G401.6 (cell line): ENCODE measurements around the gene ANGPTL3.
"Not testable (repeated sequence)": the region's sequence is repeated elsewhere in the genome, so short reads cannot be mapped to it uniquely, and the experiment has no call there.

Experiments used
- FAIRE-seq: peaks from 2 replicates; lab custom pipeline; 2012; peaks lifted over from hg19 to GRCh38; lab: Jason Lieb, UNC

ANGPTL3 gene, protein sequence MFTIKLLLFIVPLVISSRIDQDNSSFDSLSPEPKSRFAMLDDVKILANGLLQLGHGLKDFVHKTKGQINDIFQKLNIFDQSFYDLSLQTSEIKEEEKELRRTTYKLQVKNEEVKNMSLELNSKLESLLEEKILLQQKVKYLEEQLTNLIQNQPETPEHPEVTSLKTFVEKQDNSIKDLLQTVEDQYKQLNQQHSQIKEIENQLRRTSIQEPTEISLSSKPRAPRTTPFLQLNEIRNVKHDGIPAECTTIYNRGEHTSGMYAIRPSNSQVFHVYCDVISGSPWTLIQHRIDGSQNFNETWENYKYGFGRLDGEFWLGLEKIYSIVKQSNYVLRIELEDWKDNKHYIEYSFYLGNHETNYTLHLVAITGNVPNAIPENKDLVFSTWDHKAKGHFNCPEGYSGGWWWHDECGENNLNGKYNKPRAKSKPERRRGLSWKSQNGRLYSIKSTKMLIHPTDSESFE

DNA sequence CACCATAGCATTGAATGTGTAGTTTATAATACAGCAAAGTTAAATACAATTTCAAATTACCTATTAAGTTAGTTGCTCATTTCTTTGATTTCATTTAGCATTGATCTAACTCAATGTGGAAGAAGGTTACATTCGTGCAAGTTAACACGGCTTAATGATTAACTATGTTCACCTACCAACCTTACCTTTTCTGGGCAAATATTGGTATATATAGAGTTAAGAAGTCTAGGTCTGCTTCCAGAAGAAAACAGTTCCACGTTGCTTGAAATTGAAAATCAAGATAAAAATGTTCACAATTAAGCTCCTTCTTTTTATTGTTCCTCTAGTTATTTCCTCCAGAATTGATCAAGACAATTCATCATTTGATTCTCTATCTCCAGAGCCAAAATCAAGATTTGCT is at the start of gene ANGPTL3:
Gene ANGPTL3, plus strand, starts transcription at position 240 of the 400 bp plus-strand sequence. Its CDS starts 47 bp downstream, at position 287.
- no peak for FAIRE-seq

DNA sequence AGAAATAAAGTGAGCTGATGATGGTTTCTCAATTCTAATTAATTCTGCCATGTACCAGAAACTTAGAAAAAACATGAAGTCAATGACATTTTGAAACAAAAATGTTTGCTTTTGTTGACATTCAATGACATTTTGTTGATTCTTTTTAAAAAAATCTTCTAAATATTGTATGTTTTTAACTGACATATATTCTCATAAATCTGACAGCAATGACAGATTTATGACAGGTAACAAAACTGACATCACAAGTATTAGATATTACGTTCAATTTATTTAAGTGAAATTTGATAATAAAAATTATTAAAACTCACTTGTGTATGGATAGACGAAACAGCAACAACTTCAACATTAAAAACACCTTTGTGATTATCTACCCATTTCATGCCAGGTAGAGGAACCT is 36.0 kb upstream of the ANGPTL3 start:
- FAIRE-seq = peak; percentile 74

DNA sequence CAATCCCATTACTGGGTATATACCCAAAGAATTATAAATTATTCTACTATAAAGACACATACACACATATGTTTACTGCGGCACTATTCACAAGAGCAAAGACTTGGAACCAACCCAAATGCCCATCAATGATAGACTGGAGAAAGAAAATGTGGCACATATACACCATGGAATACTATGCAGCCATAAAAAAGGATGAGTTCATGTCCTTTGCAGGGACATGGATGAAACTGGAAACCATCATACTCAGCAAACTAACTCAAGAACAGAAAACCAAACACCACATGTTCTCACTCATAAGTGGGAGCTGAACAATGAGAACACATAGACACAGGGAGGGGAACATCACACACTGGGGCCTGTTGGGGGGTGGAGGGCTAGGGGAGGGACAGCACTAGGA is 30.1 kb upstream of the ANGPTL3 start:
- not testable (repeated sequence) for FAIRE-seq

DNA sequence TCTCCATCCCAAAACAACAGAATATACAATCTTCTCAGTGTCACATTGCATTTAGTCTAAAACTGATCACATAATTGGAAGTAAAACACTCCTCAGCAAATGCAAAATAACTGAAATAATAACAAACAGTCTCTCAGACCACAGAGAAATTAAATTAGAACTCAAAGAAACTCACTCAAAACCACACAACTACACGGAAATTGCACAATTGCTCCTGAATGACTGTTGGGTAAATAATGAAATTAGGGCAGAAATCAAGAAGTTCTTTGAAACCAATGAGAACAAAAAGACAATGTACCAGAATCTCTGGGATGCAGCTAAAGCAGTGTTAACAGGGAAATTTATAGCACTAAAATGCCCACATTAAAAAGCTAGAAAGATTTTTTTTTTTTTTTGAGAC is 29.4 kb upstream of the ANGPTL3 start:
- FAIRE-seq = not testable (repeated sequence)

DNA sequence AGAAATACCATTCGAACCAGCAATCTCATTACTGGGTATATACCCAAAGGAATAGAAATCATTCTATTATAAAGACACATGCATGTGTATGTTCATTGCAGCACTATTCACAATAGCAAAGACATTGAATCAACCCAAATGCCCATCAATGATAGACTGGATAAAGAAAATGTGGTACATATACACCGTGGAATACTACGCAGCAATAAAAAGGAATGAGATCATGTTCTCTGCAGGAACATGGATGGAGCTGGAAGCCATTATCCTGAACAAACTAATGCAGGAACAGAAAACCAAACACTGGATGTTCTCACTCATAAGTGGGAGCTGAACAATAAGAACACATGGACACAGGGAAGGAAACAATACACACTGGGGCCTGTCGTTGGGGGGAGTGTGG is 25.8 kb upstream of the ANGPTL3 start:
- not testable (repeated sequence) for FAIRE-seq

DNA sequence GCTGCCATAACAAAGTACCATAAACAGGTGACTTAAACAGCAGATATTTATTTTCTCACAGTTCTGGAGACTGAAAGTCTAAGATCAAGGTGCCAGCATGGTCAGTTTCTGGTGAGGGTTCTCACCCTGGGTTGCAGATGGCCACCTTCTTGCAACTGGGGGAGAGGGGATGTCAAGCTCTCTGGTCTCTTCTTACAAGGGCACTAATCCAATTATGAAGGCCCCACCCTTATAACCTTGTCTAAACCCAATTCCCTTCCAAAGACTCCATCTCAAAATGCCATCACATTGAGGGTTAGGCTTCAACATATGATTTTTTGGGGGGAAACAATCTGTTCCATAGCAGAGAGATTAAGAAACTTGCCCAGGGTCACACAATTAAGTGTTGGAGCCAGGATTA is 24.8 kb upstream of the ANGPTL3 start:
- no peak for FAIRE-seq

DNA sequence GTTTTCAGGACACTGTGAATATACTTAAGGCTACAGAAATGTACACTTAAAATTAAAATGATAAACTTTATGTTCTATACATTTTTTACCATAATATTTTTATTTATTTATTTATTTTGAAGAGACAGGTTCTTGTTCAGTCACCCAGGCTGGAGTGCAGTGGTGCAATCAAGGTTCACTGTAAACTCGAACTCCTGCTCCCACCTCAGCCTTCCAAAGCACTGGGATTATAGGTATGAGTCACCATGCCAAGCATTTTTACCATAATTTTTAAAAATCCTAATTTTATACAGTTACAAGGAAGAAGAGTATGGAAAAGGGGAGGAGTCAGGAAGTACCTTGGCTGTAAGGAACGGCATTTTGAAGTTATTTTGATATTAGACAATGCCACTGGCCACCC is 23.6 kb upstream of the ANGPTL3 start:
- FAIRE-seq = no peak

DNA sequence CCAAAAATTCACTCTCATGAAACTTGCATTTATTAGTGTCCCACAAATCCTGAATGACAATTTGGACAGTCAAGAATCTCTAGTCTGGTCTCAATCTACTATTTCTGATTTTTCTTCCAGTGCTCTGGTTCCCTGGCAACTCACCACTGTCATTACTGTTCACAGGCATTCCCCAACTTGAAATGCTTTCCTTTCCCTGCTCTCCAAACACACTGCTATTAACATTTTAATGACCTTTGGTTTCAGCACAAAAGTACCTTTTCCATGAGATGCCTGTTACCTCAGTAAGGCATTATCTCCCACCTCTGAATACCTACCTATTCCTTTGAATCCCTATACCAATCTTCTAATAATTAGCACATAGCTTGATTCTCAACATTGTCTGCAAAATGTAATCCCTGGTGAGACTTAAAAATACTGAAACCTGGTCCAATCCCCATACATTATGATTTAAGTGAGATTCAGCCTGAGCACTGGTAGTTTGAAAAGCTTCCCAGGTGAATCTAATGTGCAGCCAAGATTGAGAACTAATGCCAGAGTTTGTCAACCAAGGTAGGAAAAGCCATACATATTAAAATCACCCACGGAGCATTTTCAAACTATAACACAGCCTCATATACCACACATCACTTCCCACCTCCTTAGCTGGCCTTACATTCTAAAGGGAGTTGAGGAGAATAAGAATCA is 11.7 kb upstream of the ANGPTL3 start:
- no peak for FAIRE-seq

DNA sequence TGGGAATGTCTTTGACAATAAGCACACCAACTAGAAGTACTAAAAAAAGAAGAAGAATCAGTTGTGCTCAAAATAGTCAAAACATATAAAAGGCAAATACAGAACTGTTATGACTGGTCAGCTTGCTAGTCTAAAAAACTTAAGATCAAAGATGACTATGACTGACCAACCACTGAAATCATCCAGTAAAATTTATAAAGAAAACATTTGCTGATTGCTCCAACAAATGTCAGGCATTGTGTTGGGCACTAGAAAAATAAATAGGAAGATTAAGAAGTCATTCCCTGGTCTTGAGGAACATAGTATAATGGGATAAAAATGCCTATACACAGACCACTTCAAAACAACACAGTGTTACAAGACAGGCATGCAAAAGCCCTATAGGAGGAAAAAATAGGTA is 9.3 kb upstream of the ANGPTL3 start:
- FAIRE-seq = no peak

DNA sequence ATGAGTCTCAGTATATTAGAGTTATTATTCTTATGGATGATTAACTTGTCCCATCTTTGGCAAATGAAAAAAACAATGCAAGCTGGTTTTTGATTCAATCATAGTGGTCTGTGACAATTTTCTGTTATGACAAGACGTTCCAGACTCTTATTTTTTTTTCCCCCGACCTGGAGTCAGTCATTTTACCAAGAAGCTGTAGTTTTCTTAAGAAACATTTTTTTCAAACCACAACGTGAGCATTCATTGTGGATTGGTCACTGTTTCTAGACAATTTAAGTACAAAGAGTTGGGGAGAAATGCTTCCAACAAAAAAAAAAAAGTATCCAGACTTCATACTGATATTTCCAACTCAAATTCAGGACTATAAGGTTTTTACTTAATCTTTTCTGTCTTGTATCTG is 8.0 kb upstream of the ANGPTL3 start:
- FAIRE-seq = no peak

DNA sequence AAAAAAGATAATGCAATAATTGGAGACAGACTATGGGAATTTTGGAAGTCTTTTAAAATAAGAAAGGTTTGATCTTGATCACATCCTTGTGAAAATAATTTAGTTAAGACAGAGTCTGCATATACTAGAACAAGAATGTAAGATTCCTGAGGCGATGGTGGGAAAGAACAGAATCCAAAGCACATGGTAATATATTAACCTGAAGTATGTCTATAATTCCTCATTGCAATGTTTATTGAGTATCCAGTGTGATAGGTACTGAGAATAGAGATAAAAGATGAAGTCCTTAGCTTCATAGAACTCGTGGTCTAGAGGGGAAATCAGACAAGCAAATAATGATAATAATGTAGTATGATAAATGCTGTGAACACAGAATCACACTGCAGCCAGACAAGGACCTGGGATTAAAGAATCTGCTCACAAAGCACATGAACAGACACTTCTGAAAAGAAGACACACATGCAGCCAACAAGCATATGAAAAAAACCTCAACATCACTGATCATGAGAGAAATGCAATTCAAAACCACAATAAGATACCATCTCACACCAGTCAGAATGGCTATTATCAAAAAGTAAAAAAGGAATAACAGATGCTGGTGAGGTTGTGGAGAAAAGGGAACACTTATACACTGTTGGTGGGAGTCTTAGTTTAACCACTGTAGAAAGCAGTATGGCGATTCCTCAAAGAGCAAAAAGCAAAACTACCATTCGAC is 6.9 kb upstream of the ANGPTL3 start:
- no peak for FAIRE-seq

DNA sequence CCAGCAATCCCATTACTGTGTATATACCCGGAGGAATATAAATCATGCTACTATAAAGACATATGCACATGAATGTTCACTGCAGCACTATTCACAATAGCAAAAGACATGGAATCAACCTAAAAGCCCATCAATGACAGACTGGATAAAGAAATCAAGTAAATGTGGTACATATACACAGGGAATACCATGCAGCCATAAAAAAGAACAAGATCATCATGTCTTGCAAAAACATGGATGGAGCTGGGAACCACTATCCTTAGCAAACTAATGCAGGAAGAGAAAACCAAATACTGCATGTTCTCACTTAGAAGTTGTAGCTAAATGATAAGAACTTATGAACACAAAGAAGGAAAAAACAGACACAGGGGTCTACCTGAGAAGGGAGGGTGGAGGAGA is 6.4 kb upstream of the ANGPTL3 start:
- FAIRE-seq = no peak

DNA sequence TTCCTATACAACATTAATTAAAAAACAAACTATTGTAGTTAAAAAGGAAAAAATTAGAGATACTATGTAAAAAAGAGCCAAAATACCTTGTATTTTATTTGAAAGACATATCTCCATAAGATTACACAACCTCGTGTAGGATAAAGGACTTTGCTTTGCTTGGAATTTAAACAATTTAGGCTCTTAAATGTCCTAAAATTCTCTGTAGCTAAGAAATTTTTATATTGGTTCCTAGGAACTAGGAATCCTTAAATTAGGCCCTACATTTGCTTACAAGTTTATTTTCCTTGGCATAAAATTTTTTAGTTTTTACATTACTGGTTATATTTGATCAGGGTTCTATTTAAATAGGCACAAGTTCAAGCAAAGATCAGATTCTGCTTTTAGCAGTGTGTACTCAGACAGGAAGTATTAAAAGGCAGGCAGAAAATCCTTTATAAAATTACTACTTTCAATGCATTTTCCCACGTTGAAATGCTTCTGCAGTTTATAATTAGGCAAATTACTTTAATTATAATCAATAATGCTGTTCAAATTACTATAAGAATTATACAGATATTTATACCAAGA is 3.4 kb upstream of the ANGPTL3 start:
- FAIRE-seq = peak; percentile 47

DNA sequence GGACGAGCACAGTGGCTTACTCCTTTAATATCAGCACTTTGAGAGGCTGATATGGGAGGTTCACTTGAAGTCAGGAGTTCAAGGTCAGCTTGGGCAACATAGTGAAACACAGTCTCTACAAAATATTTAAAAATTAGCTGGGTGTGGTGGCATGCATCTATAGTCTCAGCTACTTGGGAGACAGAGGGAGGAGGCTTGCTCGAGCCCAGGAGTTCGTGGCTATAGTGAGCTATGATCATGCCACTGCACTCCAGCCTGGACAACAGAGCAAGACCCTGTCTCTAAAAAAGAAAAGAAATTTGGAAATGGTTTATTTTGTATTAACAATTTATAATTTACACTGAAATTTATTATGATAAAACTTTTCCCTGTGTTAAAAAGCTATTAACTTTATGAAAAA is 1.7 kb upstream of the ANGPTL3 start:
- FAIRE-seq = no peak

DNA sequence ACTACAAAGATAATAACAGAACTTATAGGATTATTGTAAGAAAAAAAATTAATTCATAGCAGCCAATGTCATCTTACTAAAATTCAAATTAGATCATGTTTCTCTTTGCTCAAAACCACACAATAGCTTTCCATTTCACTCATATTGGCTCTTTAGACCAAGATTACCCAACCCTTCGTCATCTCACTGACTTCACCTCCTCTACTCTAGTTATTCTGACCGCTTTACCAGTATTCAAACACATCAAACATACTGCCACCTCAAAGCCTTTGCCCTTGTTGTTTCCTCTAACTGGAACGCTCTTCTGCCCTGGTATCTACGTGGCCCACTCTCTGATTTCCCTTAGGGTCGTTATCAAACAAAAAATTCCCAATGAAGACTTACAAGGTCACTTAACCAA is 1.7 kb downstream of the ANGPTL3 start:
- FAIRE-seq = no peak

DNA sequence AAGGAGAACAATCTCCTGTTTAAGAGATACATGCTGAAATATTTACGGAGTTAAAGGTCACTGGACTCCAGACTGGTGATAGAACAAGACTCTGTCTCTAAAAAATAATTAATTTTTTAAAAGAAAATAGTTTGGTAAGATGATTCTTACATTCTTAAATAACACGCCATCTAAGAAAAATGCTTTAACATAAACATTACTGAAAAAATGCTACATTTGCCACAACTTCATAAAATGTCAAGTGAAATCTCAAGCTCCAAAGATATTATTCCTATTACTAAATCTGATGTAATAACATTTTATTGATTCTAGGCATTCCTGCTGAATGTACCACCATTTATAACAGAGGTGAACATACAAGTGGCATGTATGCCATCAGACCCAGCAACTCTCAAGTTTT is 4.1 kb downstream of the ANGPTL3 start:
- no peak for FAIRE-seq

DNA sequence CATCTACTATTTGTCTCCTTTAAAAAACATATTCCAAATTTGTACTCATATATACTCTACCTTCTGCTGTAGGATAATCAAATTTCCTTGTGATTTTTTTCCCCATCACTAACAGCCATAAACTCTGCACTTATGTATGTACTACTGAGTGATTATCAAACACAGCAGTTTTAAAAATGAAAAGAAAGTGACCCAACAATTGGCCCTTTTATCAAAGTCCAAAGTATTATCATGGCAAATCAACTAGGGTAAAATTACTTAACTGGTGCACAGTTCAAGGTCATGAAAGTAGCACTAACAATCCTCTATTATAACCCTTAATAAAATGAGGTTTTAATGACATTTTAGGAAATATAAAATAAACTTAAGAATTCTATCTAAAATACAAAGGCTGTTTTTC is 11.6 kb downstream of the ANGPTL3 start:
- peak; percentile 73 for FAIRE-seq

DNA sequence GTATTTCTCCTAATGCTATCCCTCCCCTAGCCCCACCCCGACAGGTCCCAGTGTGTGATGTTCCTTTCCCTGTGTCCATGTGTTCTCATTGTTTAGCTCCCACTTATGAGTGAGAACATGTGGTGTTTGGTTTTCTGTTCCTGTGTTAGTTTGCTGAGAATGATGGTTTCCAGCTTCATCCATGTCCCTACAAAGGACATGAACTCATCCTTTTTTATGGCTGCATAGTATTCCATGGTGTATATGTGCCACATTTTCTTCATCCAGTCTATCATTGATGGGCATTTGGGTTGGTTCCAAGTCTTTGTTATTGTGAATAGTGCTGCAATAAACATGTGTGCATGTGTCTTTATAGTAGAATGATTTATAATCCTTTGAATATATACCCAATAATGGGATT is 13.3 kb downstream of the ANGPTL3 start:
- FAIRE-seq = not testable (repeated sequence)

DNA sequence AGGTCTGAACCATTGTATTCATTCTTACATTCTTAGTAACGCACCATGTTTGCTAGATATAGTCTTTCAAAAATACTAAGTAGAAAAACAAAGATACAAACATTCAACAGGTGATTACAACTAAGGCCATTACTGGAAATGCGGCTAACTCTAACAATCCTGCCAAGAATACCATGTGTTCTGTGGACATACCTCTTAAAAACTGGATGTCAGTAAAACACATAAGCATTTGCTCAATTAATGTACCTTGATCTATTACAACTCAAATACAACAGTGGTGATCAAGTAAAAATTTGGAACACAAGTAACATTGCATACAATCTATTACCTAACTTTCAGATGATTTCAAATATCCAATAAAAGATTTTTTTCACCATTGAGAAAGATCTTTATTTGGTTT is 15.4 kb downstream of the ANGPTL3 start:
- FAIRE-seq = no peak

DNA sequence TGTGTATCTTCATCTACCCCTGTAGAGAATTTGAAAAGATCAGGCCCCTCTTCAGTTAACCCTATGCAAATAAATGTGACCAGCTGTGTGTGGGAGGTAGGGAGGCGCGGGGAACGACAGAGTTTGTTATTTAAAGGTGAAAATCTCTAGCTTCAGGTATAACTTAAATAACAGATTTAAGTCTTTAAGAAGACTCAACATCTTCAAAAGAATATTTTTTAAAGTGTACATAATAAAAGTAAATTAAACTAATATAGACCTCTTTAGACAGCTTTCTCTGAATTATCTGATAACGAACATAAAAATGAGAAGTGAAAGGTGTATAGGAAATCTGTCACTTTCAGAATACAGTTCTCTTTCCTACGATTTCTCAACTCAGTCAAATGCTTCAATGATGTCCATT is 16.0 kb downstream of the ANGPTL3 start:
- no peak for FAIRE-seq

DNA sequence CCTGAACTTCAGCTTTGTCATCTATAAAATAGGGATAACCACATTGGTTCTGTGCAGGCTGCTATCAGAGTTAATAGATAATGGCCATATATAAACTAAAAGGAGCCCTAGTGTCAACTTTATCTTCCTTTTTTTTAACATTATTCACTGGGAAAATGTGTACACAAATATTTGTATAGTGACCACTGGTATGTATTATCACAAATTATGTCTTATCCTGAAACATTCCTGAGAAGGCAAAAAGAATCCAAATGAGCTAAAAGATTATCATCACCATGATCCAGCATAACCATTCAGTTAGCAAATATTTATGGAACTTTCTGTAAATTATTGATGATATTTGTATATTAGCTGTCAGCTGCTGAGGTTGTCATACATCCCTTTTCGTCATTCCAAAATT is 16.6 kb downstream of the ANGPTL3 start:
- FAIRE-seq = no peak

DNA sequence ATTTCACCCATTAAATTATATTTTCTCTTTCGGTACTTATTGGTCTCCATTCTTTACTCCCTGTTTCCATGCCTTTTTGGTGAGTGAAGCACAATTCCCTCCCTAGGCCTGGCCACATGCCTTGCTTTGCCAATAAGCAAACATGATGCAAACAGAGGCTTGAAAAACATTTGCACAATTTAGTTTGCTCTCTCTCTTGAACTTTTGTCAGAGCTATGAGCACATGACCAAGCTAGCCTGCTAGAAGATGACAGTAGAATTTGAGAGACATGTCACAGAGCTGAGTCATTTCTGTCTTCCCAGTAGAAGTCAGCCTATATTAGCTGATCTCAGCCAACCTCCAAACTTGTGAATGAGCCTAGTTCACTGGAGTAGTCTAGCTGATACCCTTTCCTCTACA is 24.6 kb downstream of the ANGPTL3 start:
- FAIRE-seq = no peak

DNA sequence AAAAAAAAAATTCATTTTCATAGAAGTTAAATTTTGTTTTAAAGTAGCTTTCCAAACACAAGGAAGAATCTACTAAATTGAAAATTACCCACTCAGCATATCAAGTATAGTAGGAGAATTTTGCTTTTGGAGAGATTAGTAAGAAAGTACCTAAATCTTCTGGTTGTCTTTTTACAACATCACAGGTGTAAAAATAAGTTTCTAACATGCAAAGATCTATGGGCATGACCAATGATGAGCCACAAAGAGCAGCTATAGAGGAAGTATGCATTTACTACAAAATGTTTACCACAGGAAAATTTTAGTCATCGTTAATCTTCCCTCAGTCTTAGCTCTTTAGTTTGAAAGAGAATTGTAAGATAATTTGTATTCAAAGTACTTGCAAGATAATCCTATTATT is 28.1 kb downstream of the ANGPTL3 start:
- FAIRE-seq = no peak
